ENCODE results near the gene SNX27. TPM values are rescaled to one million over a fixed set of nuclear protein-coding genes. Genes with fewer than 3 reads are reported as not detected.

Gene SNX27
- total and polyA plus RNA-seq, 11 donors, result 9.6 to 39.4 (median 29.0) TPM

- TF ChIP-seq POLR2A (IDR thresholded peaks at IDR 0.05), result no peak
- TF ChIP-seq CTCF (IDR thresholded peaks at IDR 0.05), result no peak
- peaks cover 0 to 48% (median 19%) of the 10 kb centered on the region in 12 donors for H3K4me1 ChIP-seq
- H3K9me3 ChIP-seq, result no peaks in the 10 kb centered on the region
- intact Hi-C loops (cut with DNase I), result no loop called here
- H3K36me3 ChIP-seq, result no peaks in the 10 kb centered on the region
- peak in 3 of 4 donors; percentile 55 to 77 (median 75) for ATAC-seq
- H3K4me3 ChIP-seq, result no peak overlapping the region
- H3K27me3 ChIP-seq, result no peaks in the 10 kb centered on the region
- 58 to 72% (median 60%) methylated on average over 2 of the region's 2 CpGs for WGBS, 4 donors
- no peak for DNase-seq
- peak overlapping the region in 8 of 12 donors; percentile 4 to 73 (median 34) for H3K27ac ChIP-seq
These were observed 8.4 kb downstream of the SNX27 start for GRCh38 chr1:151620286-151620685.

- Histone ChIP-seq H3K27me3 (no peaks in the 10 kb centered on the region), H3K27ac (peak overlapping the region in 5 of 12 donors; percentile 12 to 73 (median 51)), H3K9me3 (no peaks in the 10 kb centered on the region), H3K36me3 (no peaks in the 10 kb centered on the region), H3K4me1 (peaks cover 0 to 38% (median 19%) of the 10 kb centered on the region in 12 donors), H3K4me3 (no peak overlapping the region)
- 45 to 73% (median 56%) methylated on average over 2 of the region's 2 CpGs for WGBS, 4 donors
- DNase-seq (no peak), ATAC-seq (peak in 3 of 4 donors; percentile 45 to 66 (median 63))
- no peak for TF ChIP-seq POLR2A (IDR thresholded peaks at IDR 0.05)
- TF ChIP-seq CTCF (IDR thresholded peaks at IDR 0.05), result no peak
- intact Hi-C loops (cut with DNase I), result no loop called here
These were observed 9.5 kb downstream of the SNX27 start for GRCh38 chr1:151621351-151621750.

GRCh38 chr1:151624783-151625182, 12.9 kb downstream of the SNX27 start:
- Histone ChIP-seq H3K9me3 (no peaks in the 10 kb centered on the region), H3K36me3 (peaks cover 0 to 13% (median 0%) of the 10 kb centered on the region in 9 donors), H3K27me3 (no peaks in the 10 kb centered on the region), H3K4me3 (no peak overlapping the region), H3K4me1 (peaks cover 0 to 28% (median 13%) of the 10 kb centered on the region in 12 donors), H3K27ac (no peak overlapping the region)
- no peak for ATAC-seq
- TF ChIP-seq POLR2A (IDR thresholded peaks at IDR 0.05) (no peak), CTCF (IDR thresholded peaks at IDR 0.05) (no peak)
- intact Hi-C loops (cut with DNase I), result no loop called here
- 96 to 99% (median 98%) methylated on average over 3 of the region's 3 CpGs for WGBS, 4 donors
- DNase-seq, result no peak

- TF ChIP-seq POLR2A (IDR thresholded peaks at IDR 0.05), result no peak
- TF ChIP-seq CTCF (IDR thresholded peaks at IDR 0.05), result no peak
- H3K4me3 ChIP-seq, result no peak overlapping the region
- intact Hi-C loops (cut with DNase I), result no loop called here
- no peaks in the 10 kb centered on the region for H3K9me3 ChIP-seq
- no peaks in the 10 kb centered on the region for H3K27me3 ChIP-seq
- no peak overlapping the region for H3K27ac ChIP-seq
- 88 to 96% (median 93%) methylated on average over 3 of the region's 3 CpGs for WGBS, 4 donors
- H3K4me1 ChIP-seq, result peaks cover 0 to 8% (median under 1%) of the 10 kb centered on the region in 12 donors
- DNase-seq (no peak), ATAC-seq (no peak)
- H3K36me3 ChIP-seq, result peaks cover 0 to 13% (median 0%) of the 10 kb centered on the region in 9 donors
These were observed 15.0 kb downstream of the SNX27 start for GRCh38 chr1:151626740-151627334.

Measured in heart left ventricle (tissue), 16 donors.